ENCODE results near the gene LRRC27.
A peak's percentile ranks its signal among the peaks of the same experiment; 100 is the strongest.

- TF ChIP-seq POLR2AphosphoS5 (IDR thresholded peaks at IDR 0.05), result peak in 1 of 2 donors; percentile 32
- TF ChIP-seq CTCF (IDR thresholded peaks at IDR 0.05), result no peak
- TF ChIP-seq EP300 (IDR thresholded peaks at IDR 0.05), result peak in 1 of 4 donors; percentile 19
- TF ChIP-seq POLR2A (IDR thresholded peaks at IDR 0.05), result peak in 1 of 4 donors; percentile 36
These were observed 43.3 kb downstream of the LRRC27 start for GRCh38 chr10:132375116-132375794.
